HepG2 (cell line): ENCODE data around the gene PGA4. TPM values are rescaled to one million over a fixed set of nuclear protein-coding genes. Genes with fewer than 3 reads are reported as not detected.
A peak's percentile ranks its signal among the peaks of the same experiment; 100 is the strongest.

Experiments
- ADNP ChIP-seq: sonication (generic); formaldehyde crosslinking; IDR thresholded peaks from 2 replicates; pipeline ENCODE4 v1.4.0; 2020; ENCODE audit warnings: missing genetic modification reagents
- CENPT ChIP-seq: sonication (generic); formaldehyde crosslinking; IDR thresholded peaks from 2 replicates; pipeline ENCODE4 v1.8.0; 2022; ENCODE audit warnings: low read depth, mild to moderate bottlenecking, moderate library complexity, missing genetic modification reagents
- ELF1 ChIP-seq: sonication (generic); formaldehyde crosslinking; IDR thresholded peaks from 2 replicates; pipeline ENCODE4 v1.4.0; 2020; ENCODE audit warnings: missing genetic modification reagents
- HDAC1 ChIP-seq: sonication (generic); formaldehyde crosslinking; IDR thresholded peaks from 2 replicates; pipeline ENCODE4 v1.5.1; 2020; ENCODE audit warnings: mild to moderate bottlenecking, missing genetic modification reagents
- MAF1 ChIP-seq: sonication (generic); formaldehyde crosslinking; IDR thresholded peaks from 2 replicates; pipeline ENCODE4 v1.5.0; 2020; ENCODE audit warnings: missing genetic modification reagents, borderline replicate concordance
- MBD4 ChIP-seq: IDR thresholded peaks from 2 replicates; pipeline ENCODE4 v1.6.1; 2012; ENCODE audit warnings: low read length, inconsistent platforms, borderline replicate concordance
- MEIS1 ChIP-seq: sonication (generic); formaldehyde crosslinking; IDR thresholded peaks from 2 replicates; pipeline ENCODE4 v1.9.0; 2021; ENCODE audit warnings: mild to moderate bottlenecking, missing genetic modification reagents, moderate library complexity, borderline replicate concordance
- PAF1 ChIP-seq: IDR thresholded peaks from 2 replicates; pipeline ENCODE4 v1.6.1; 2016; ENCODE audit warnings: missing genetic modification reagents, missing compliant biosample characterization
- SIX4 ChIP-seq: sonication (generic); formaldehyde crosslinking; IDR thresholded peaks from 2 replicates; pipeline ENCODE4 v1.4.0; 2020; ENCODE audit warnings: missing genetic modification reagents
- SSRP1 ChIP-seq: IDR thresholded peaks from 2 replicates; pipeline ENCODE4 v1.6.1; 2016; ENCODE audit warnings: control low read depth
- TP53 ChIP-seq: sonication (generic); formaldehyde crosslinking; conservative IDR thresholded peaks from 2 replicates; pipeline ENCODE4 v1.4.0; 2020; ENCODE audit warnings: missing genetic modification reagents
- ZNF354B ChIP-seq: sonication (generic); formaldehyde crosslinking; IDR thresholded peaks from 2 replicates; pipeline ENCODE4 v1.8.0; 2022; ENCODE audit warnings: mild to moderate bottlenecking, missing genetic modification reagents
- ZNF501 ChIP-seq: sonication (generic); formaldehyde crosslinking; IDR thresholded peaks from 2 replicates; pipeline ENCODE4 v1.5.1; 2020; ENCODE audit warnings: mild to moderate bottlenecking, moderate library complexity, missing genetic modification reagents
- ZNF652 ChIP-seq: IDR thresholded peaks from 2 replicates; pipeline ENCODE4 v1.6.1; 2016; ENCODE audit warnings: low read depth, borderline replicate concordance
- ZNF878 ChIP-seq: sonication (generic); formaldehyde crosslinking; IDR thresholded peaks from 2 replicates; pipeline ENCODE4 v1.8.1; 2023; ENCODE audit warnings: mild to moderate bottlenecking, missing genetic modification reagents, moderate library complexity
- polyA plus RNA-seq, 8 experiments: library from polyadenylated mRNA; depleted of rRNA in 3 of 8; stranded (reverse) in 7 of 8; unstranded in 1 of 8; fragments of >200 nt; fragmentation: Illumina TruSeq in 4 of 8; extraction: Trizol in 4 of 8; gene quantifications; 2 replicates each; pipeline versions ENCODE4 v1.2.1 to v1.2.3, GENCODE V29; 2011 to 2016; ENCODE audit warnings: low read depth in 4 of 8, missing spikeins in 1 of 8, mixed read lengths in 1 of 8; ENCODE audit not compliant: insufficient read depth in 1 of 8
- total RNA-seq, 5 experiments: library from RNA; depleted of rRNA; stranded (reverse); fragments of >200 nt; fragmentation: Illumina TruSeq; extraction: Trizol; gene quantifications; 2 replicates each; pipeline ENCODE4 v1.2.3, GENCODE V29; 2016; ENCODE audit warnings: low read depth in 1 of 5
- TF ChIP-seq, protein P1 (sequence below): sonication (generic); formaldehyde crosslinking; IDR thresholded peaks from 2 replicates; pipeline ENCODE4 v1.8.1; 2022; ENCODE audit warnings: low read depth, mild to moderate bottlenecking, missing genetic modification reagents
- TF ChIP-seq, protein P2 (sequence below): sonication (generic); formaldehyde crosslinking; conservative IDR thresholded peaks from 2 replicates; pipeline ENCODE4 v1.4.0; 2020; ENCODE audit warnings: missing genetic modification reagents
- TF ChIP-seq, protein P3 (sequence below): sonication (generic); formaldehyde crosslinking; IDR thresholded peaks from 2 replicates; pipeline ENCODE4 v1.4.0; 2020; ENCODE audit warnings: missing genetic modification reagents
- TF ChIP-seq, protein P4 (sequence below): sonication (generic); formaldehyde crosslinking; IDR thresholded peaks from 2 replicates; pipeline ENCODE4 v1.8.0; 2022; ENCODE audit warnings: missing genetic modification reagents, low read depth, mild to moderate bottlenecking, borderline replicate concordance
- TF ChIP-seq, protein P5 (sequence below): sonication (generic); formaldehyde crosslinking; IDR thresholded peaks from 2 replicates; pipeline ENCODE4 v1.5.1; 2020; ENCODE audit warnings: missing genetic modification reagents, mild to moderate bottlenecking, borderline replicate concordance
- TF ChIP-seq, protein P6 (sequence below), 2 experiments: sonication (generic) in 1 of 2; formaldehyde crosslinking in 1 of 2; IDR thresholded peaks; 2 replicates each; pipeline versions ENCODE4 v1.4.0 to v1.6.1; 2018 to 2020; ENCODE audit warnings: missing genetic modification reagents in 2 of 2, borderline replicate concordance in 1 of 2, low read depth in 1 of 2, mild to moderate bottlenecking in 1 of 2, missing biosample characterization in 1 of 2

PGA4 gene
- total and polyA plus RNA-seq, 2 of the 13 experiments (the other 11 are each of a cell fraction or from before 2014, with no cell fraction given) = not detected

DNA sequence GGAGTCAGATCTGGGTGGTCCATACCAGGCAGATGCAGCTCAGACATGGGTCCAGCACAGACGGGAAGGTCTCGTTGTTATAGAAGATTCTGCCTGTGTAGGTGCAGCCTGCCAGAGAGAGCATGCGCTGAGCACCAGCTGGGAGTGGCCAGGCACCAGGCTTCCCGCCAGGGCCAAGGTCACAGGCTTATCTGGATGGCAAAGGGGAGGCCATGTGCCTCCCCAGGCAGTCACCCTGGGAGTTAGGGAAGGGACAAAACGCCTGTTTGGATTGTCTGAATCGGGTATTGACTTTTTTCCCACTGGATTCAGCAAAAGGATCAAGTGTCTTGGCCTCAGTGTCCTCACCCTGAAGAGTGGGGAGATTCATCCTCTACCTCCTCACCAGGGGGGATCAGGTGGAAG lies 45.3 kb downstream of the PGA4 start (continued):
- TF ChIP-seq, protein P1, sequence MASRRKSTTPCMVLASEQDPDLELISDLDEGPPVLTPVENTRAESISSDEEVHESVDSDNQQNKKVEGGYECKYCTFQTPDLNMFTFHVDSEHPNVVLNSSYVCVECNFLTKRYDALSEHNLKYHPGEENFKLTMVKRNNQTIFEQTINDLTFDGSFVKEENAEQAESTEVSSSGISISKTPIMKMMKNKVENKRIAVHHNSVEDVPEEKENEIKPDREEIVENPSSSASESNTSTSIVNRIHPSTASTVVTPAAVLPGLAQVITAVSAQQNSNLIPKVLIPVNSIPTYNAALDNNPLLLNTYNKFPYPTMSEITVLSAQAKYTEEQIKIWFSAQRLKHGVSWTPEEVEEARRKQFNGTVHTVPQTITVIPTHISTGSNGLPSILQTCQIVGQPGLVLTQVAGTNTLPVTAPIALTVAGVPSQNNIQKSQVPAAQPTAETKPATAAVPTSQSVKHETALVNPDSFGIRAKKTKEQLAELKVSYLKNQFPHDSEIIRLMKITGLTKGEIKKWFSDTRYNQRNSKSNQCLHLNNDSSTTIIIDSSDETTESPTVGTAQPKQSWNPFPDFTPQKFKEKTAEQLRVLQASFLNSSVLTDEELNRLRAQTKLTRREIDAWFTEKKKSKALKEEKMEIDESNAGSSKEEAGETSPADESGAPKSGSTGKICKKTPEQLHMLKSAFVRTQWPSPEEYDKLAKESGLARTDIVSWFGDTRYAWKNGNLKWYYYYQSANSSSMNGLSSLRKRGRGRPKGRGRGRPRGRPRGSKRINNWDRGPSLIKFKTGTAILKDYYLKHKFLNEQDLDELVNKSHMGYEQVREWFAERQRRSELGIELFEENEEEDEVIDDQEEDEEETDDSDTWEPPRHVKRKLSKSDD (CRISPR knock-in tag) = 0 out of 2 replicates have a peak, but pooled peaks have one; percentile 40
- TF ChIP-seq TP53 (CRISPR knock-in tag) (no peak), ZNF501 (CRISPR knock-in tag) (no peak; the same call in 1 of the 2 replicates), SSRP1 (CRISPR knock-in tag) (no peak), MBD4 (peak; percentile 60; the same call in 1 of the 2 replicates), ELF1 (CRISPR knock-in tag) (no peak), ZNF878 (no peak), MEIS1 (no peak), ZNF652 (CRISPR knock-in tag) (no peak), ADNP (CRISPR knock-in tag) (no peak), ZNF354B (CRISPR knock-in tag) (no peak), SIX4 (CRISPR knock-in tag) (no peak), HDAC1 (CRISPR knock-in tag) (peak; percentile 44; the same call in 1 of the 2 replicates), MAF1 (CRISPR knock-in tag) (no peak), CENPT (CRISPR knock-in tag) (no peak), PAF1 (CRISPR knock-in tag) (no peak)
- TF ChIP-seq, protein P2, sequence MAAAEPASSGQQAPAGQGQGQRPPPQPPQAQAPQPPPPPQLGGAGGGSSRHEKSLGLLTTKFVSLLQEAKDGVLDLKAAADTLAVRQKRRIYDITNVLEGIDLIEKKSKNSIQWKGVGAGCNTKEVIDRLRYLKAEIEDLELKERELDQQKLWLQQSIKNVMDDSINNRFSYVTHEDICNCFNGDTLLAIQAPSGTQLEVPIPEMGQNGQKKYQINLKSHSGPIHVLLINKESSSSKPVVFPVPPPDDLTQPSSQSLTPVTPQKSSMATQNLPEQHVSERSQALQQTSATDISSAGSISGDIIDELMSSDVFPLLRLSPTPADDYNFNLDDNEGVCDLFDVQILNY (CRISPR knock-in tag) = 0 out of 2 replicates have a peak, but pooled peaks have one; percentile 46
- TF ChIP-seq, protein P3, sequence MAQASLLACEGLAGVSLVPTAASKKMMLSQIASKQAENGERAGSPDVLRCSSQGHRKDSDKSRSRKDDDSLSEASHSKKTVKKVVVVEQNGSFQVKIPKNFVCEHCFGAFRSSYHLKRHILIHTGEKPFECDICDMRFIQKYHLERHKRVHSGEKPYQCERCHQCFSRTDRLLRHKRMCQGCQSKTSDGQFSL (CRISPR knock-in tag) = 0 out of 2 replicates have a peak, but pooled peaks have one; percentile 16
- TF ChIP-seq, protein P4, sequence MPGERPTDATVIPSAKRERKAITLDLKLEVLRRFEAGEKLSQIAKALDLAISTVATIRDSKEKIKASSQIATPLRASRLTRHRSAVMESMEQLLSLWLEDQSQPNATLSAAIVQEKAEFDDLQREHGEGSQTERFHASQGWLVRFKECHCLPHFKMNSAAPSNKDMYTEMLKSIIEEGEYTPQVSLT (CRISPR knock-in tag) = no peak
- TF ChIP-seq, protein P5, sequence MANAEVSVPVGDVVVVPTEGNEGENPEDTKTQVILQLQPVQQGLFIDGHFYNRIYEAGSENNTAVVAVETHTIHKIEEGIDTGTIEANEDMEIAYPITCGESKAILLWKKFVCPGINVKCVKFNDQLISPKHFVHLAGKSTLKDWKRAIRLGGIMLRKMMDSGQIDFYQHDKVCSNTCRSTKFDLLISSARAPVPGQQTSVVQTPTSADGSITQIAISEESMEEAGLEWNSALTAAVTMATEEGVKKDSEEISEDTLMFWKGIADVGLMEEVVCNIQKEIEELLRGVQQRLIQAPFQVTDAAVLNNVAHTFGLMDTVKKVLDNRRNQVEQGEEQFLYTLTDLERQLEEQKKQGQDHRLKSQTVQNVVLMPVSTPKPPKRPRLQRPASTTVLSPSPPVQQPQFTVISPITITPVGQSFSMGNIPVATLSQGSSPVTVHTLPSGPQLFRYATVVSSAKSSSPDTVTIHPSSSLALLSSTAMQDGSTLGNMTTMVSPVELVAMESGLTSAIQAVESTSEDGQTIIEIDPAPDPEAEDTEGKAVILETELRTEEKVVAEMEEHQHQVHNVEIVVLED = no peak
- TF ChIP-seq, protein P6, sequence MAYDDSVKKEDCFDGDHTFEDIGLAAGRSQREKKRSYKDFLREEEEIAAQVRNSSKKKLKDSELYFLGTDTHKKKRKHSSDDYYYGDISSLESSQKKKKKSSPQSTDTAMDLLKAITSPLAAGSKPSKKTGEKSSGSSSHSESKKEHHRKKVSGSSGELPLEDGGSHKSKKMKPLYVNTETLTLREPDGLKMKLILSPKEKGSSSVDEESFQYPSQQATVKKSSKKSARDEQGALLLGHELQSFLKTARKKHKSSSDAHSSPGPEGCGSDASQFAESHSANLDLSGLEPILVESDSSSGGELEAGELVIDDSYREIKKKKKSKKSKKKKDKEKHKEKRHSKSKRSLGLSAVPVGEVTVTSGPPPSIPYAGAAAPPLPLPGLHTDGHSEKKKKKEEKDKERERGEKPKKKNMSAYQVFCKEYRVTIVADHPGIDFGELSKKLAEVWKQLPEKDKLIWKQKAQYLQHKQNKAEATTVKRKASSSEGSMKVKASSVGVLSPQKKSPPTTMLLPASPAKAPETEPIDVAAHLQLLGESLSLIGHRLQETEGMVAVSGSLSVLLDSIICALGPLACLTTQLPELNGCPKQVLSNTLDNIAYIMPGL (CRISPR knock-in tag; IDR thresholded peaks at IDR 0.05; ENCODE audit: borderline replicate concordance in 1 of 2, low read depth in 1 of 2) = no peak
